Measurements from ENCODE around the gene MYBPHL.

DNA sequence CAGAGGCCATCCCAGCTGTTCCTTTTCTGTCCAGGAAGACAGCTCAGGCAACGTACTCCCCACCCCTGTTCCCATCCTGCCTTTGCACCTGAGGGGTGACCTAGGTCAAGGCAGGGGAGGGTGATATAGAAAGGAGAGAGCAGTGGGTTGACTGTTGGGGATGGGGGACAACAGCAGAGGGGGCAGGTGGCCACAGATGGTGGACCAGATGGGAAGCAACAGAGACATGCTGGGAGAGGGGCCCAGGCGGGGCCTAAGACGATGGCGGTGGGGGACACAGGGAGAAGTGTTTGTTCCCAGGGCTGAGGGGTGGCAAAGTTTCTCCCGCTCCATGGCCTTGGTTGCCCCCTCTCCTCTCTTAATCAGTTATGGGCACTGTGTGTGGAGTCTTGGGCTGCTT, 51.1 kb downstream of the MYBPHL start:
- no peak for TF ChIP-seq ZNF670 (tag by site-specific recombination; IDR thresholded peaks at IDR 0.05; ENCODE audit: low read depth)
- TF ChIP-seq ZNF223 (tag by site-specific recombination; IDR thresholded peaks at IDR 0.05), result no peak
- no peak for TF ChIP-seq KLF16 (tag by site-specific recombination; IDR thresholded peaks at IDR 0.05)
- no peak for TF ChIP-seq PRDM10 (tag by site-specific recombination; IDR thresholded peaks at IDR 0.05)

All from HEK293 (cell line).